Mesendoderm (in vitro differentiated cells): Measurements from ENCODE around the gene HSD11B2. TPM values are rescaled to one million over a fixed set of nuclear protein-coding genes. Genes with fewer than 3 reads are reported as not detected.

Experiments
- DNase-seq: peaks from one replicate; pipeline ENCODE4 v3.0.0; 2013
- H2AK5ac ChIP-seq: 2 replicates; pipeline ENCODE4 v1.6.1; 2013; ENCODE audit warnings: low read length, inconsistent platforms
- H2BK120ac ChIP-seq: 2 replicates; pipeline ENCODE4 v1.6.1; 2013; ENCODE audit warnings: low read depth, mild to moderate bottlenecking, low read length, moderate library complexity, mixed read lengths
- H2BK15ac ChIP-seq: replicated peaks from 2 replicates; pipeline ENCODE4 v1.6.1; 2013; ENCODE audit warnings: low read depth, mild to moderate bottlenecking, moderate library complexity
- H2BK5ac ChIP-seq: 2 replicates; pipeline ENCODE4 v1.6.1; 2013; ENCODE audit warnings: low read length, inconsistent platforms
- H3K18ac ChIP-seq: 2 replicates; pipeline ENCODE4 v1.6.1; 2013; ENCODE audit warnings: mild to moderate bottlenecking, low read length, mixed read lengths
- H3K23ac ChIP-seq: one replicate; pipeline ENCODE4 v1.6.1; 2013; ENCODE audit warnings: low read length
- H3K27ac ChIP-seq: 2 replicates; pipeline ENCODE4 v1.5.1; 2013; ENCODE audit warnings: low read depth, mild to moderate bottlenecking, inconsistent platforms, low read length, moderate library complexity
- H3K27me3 ChIP-seq: 2 replicates; pipeline ENCODE4 v1.6.1; 2013; ENCODE audit warnings: low read length, control low read depth, mild to moderate bottlenecking, inconsistent platforms; ENCODE audit not compliant: insufficient read depth, poor library complexity
- H3K36me3 ChIP-seq: 2 replicates; pipeline ENCODE4 v1.6.1; 2013; ENCODE audit warnings: low read length, inconsistent platforms; ENCODE audit not compliant: control insufficient read depth, insufficient read depth
- H3K4ac ChIP-seq: one replicate; pipeline ENCODE4 v1.6.1; 2013; ENCODE audit warnings: low read depth, mild to moderate bottlenecking, low read length, moderate library complexity
- H3K4me1 ChIP-seq: 2 replicates; pipeline ENCODE4 v1.6.1; 2013; ENCODE audit warnings: low read depth, low read length, inconsistent platforms; ENCODE audit not compliant: control insufficient read depth
- H3K4me2 ChIP-seq: 2 replicates; pipeline ENCODE4 v1.6.1; 2013; ENCODE audit warnings: low read length
- H3K4me3 ChIP-seq: 2 replicates; pipeline ENCODE4 v1.5.1; 2013; ENCODE audit warnings: mild to moderate bottlenecking, low read length
- H3K56ac ChIP-seq: one replicate; pipeline ENCODE4 v1.6.1; 2013; ENCODE audit warnings: low read length
- H3K79me1 ChIP-seq: 2 replicates; pipeline ENCODE4 v1.6.1; 2013; ENCODE audit warnings: low read length, inconsistent platforms
- H3K79me2 ChIP-seq: 2 replicates; pipeline ENCODE4 v1.6.1; 2013; ENCODE audit warnings: mild to moderate bottlenecking, low read length; ENCODE audit not compliant: control insufficient read depth, insufficient read depth
- H3K9ac ChIP-seq: 2 replicates; pipeline ENCODE4 v1.6.1; 2013; ENCODE audit warnings: low read length, inconsistent platforms
- H4K5ac ChIP-seq: one replicate; pipeline ENCODE4 v1.6.1; 2013; ENCODE audit warnings: low read length
- H4K8ac ChIP-seq: one replicate; pipeline ENCODE4 v1.6.1; 2013; ENCODE audit warnings: low read depth, mild to moderate bottlenecking, control low read depth, low read length, moderate library complexity
- WGBS: extraction: QIAGEN DNeasy Blood & Tissue Kit; methylation state at CpG from one replicate; pipeline ENCODE4 v1.1.7; 2013; ENCODE audit warnings: low lambda C conversion rate, missing lambda C conversion rate; ENCODE audit not compliant: insufficient coverage; ENCODE audit errors: extremely low coverage; 5-methylcytosine and 5-hydroxymethylcytosine counted together
- polyA plus RNA-seq, 2 experiments: library from polyadenylated mRNA; stranded (reverse); fragments of 200-250 nt; gene quantifications; one replicate each; pipeline ENCODE4 v1.2.3, GENCODE V29; 2013

HSD11B2 gene
- 12.9 TPM for polyA plus RNA-seq (2013, experiment 1 of 2)
- 13.3 TPM for polyA plus RNA-seq (2013, experiment 2 of 2)

DNA sequence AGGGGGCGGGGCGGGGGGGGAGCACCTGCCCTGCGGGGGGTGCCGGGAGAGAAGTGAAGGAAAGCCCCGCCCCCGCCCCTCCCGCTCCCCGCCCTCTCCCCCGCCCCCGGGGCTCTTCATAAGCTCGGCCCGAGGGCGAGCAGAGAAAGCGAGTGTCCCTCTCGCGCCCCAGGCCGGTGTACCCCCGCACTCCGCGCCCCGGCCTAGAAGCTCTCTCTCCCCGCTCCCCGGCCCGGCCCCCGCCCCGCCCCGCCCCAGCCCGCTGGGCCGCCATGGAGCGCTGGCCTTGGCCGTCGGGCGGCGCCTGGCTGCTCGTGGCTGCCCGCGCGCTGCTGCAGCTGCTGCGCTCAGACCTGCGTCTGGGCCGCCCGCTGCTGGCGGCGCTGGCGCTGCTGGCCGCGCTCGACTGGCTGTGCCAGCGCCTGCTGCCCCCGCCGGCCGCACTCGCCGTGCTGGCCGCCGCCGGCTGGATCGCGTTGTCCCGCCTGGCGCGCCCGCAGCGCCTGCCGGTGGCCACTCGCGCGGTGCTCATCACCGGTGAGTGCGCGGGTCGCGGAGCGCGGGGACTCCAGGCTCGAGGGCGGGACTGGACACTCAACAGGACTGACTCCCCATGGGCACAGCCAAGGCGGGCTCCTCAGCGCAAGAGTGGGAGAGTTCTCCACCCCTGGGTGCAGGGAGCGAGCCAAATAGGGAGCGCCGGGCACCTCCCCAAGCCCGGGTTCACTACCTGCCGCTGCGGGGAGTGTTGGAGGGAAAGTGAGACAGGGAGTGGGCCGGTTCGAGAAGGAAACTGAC, at the start of gene HSD11B2:
Gene HSD11B2, plus strand, starts transcription at position 145 of the 798 bp plus-strand sequence. Its CDS starts 128 bp downstream, at position 273.
- Histone ChIP-seq H3K4me2 (peak within 1 kb of the TSS; percentile 98), H3K4me3 (peak within 1 kb of the TSS; percentile 35), H2BK15ac (no peak within 1 kb of the TSS), H3K4me1 (peaks cover 9% of the 10 kb centered on the region), H3K56ac (peak within 1 kb of the TSS; percentile 93), H3K27me3 (peaks cover 4% of the 10 kb centered on the region), H4K5ac (no peak within 1 kb of the TSS), H2AK5ac (no peak within 1 kb of the TSS), H3K23ac (peak within 1 kb of the TSS; percentile 66), H2BK120ac (no peak within 1 kb of the TSS), H3K27ac (no peak within 1 kb of the TSS), H3K9ac (peak within 1 kb of the TSS; percentile 78), H3K18ac (peak within 1 kb of the TSS; percentile 23), H3K4ac (peak within 1 kb of the TSS; percentile 8), H3K79me1 (no peaks in the 10 kb centered on the region), H3K79me2 (no peaks in the 10 kb centered on the region), H3K36me3 (no peaks in the 10 kb centered on the region), H4K8ac (no peak within 1 kb of the TSS), H2BK5ac (no peak within 1 kb of the TSS)
- WGBS: no CpG with 5 or more reads among the region's 87 CpGs
- peak; percentile 76 for DNase-seq

DNA sequence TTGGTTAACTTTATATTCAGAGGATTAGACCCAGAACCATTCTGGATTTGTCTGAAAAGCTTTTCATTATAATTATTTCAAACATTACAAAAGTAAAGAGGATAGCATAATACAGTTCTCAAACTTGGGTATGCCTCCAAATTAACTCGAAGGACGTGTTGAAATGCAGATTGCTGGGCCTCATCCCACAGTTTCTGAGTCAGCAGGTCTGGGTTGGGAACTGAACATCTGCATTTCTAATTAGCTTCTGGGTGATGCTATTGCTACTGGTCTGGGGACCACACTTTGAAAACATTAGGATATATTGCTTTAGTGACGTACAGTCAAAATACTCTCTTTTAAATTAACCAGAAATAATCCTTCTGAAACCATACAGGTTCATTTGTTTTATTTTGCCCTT, 47.6 kb upstream of the HSD11B2 start:
- Histone ChIP-seq H3K56ac (no peak overlapping the region), H3K27ac (no peak overlapping the region), H2BK15ac (no peak overlapping the region), H2AK5ac (no peak overlapping the region), H2BK120ac (no peak overlapping the region), H3K79me1 (no peaks in the 10 kb centered on the region), H3K4me3 (no peak overlapping the region), H3K36me3 (no peaks in the 10 kb centered on the region), H2BK5ac (no peak overlapping the region), H3K18ac (no peak overlapping the region), H3K79me2 (no peaks in the 10 kb centered on the region), H4K5ac (no peak overlapping the region), H3K9ac (no peak overlapping the region), H3K4me2 (no peak overlapping the region), H3K4ac (no peak overlapping the region), H3K23ac (no peak overlapping the region), H3K4me1 (no peaks in the 10 kb centered on the region), H4K8ac (no peak overlapping the region), H3K27me3 (no peaks in the 10 kb centered on the region)
- DNase-seq: no peak
- WGBS: no CpG with 5 or more reads among the region's 3 CpGs

GRCh38 chr16:67384778-67385510, 46.0 kb upstream of the HSD11B2 start:
- Histone ChIP-seq H3K4ac (no peak overlapping the region), H3K79me2 (no peaks in the 10 kb centered on the region), H3K79me1 (no peaks in the 10 kb centered on the region), H3K23ac (no peak overlapping the region), H4K8ac (no peak overlapping the region), H2BK120ac (no peak overlapping the region), H2BK5ac (no peak overlapping the region), H3K4me3 (no peak overlapping the region), H3K27me3 (no peaks in the 10 kb centered on the region), H3K56ac (no peak overlapping the region), H2BK15ac (no peak overlapping the region), H2AK5ac (no peak overlapping the region), H3K4me2 (no peak overlapping the region), H4K5ac (no peak overlapping the region), H3K27ac (no peak overlapping the region), H3K18ac (no peak overlapping the region), H3K36me3 (no peaks in the 10 kb centered on the region), H3K9ac (no peak overlapping the region), H3K4me1 (no peaks in the 10 kb centered on the region)
- no peak for DNase-seq
- WGBS: no CpG with 5 or more reads among the region's 8 CpGs

DNA sequence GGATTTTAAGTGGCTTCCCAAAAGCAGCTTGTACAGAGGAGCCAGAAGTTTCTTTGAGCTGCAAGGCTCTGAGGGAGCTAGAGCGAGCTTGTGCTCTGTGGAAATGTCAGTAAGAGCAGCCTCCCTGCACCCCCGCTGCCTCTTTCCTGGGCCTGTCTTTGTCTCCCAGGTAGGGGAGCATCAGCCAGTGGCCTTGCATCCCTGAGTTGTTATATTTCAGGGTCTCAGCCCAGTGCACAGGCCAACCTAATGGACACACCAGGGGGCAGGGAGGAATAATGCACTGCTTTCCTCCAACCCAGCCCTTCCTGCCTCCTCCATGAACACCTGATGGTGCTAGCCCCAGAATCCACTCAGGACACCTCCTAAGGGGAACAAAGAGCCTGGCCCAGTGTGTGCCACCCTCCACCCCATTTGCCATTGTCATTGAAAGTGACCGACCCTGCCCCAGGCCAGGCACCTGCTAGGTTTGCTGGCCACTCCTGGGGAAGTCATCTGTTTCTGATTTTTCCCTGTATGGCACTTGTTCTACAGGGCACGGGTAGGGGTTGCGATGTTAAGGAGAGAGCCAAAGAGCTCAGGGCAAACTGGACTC, 44.0 kb upstream of the HSD11B2 start:
- Histone ChIP-seq H2BK5ac (no peak overlapping the region), H3K18ac (no peak overlapping the region), H3K4ac (no peak overlapping the region), H3K79me1 (no peaks in the 10 kb centered on the region), H4K8ac (no peak overlapping the region), H3K27ac (no peak overlapping the region), H2BK15ac (no peak overlapping the region), H2BK120ac (no peak overlapping the region), H3K4me2 (no peak overlapping the region), H2AK5ac (no peak overlapping the region), H3K4me1 (no peaks in the 10 kb centered on the region), H3K56ac (no peak overlapping the region), H4K5ac (no peak overlapping the region), H3K9ac (no peak overlapping the region), H3K23ac (no peak overlapping the region), H3K27me3 (no peaks in the 10 kb centered on the region), H3K79me2 (no peaks in the 10 kb centered on the region), H3K36me3 (no peaks in the 10 kb centered on the region), H3K4me3 (no peak overlapping the region)
- no peak for DNase-seq
- no CpG with 5 or more reads among the region's 5 CpGs for WGBS

DNA sequence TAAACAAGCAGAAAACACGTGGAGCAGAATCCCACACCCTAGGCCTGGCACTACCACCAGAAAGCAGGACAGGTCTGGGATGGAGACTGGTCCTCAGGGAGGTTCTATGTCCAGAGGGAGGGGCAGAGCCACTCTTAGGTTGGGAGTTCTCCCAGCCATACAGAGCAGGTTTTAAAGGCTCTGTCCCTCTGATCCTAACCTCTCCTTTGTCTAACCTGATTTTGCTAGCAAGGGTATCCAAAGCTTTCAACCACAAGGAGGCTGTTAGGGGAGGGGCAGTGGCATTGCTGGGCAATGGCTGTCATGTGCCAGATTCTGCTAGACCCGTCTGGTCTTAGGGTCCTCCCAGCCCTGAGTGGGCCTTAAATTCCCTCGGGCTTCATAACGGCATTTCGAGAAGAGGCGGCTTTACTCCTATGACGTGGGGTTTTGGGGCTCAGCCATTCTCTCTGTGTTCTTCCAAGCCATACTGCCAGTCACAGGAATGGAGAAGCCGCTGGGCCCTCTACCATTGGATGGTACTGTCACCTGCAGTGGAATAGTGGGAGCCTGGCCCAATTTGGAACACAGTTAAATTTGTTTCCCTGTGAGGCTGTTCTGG, 43.3 kb upstream of the HSD11B2 start:
- Histone ChIP-seq H2BK120ac (no peak overlapping the region), H4K8ac (no peak overlapping the region), H3K27me3 (no peaks in the 10 kb centered on the region), H3K79me1 (no peaks in the 10 kb centered on the region), H3K27ac (no peak overlapping the region), H2BK5ac (no peak overlapping the region), H3K23ac (no peak overlapping the region), H3K4me2 (no peak overlapping the region), H2AK5ac (no peak overlapping the region), H2BK15ac (no peak overlapping the region), H3K18ac (no peak overlapping the region), H4K5ac (no peak overlapping the region), H3K79me2 (no peaks in the 10 kb centered on the region), H3K4me1 (no peaks in the 10 kb centered on the region), H3K9ac (no peak overlapping the region), H3K56ac (no peak overlapping the region), H3K4ac (no peak overlapping the region), H3K36me3 (no peaks in the 10 kb centered on the region), H3K4me3 (no peak overlapping the region)
- no peak for DNase-seq
- no CpG with 5 or more reads among the region's 8 CpGs for WGBS
